Panc1 (cell line): ENCODE results near the gene RPL13.

Source experiments
- CTCF ChIP-seq: fragments of 450-650 bp; IDR thresholded peaks from 2 replicates; pipeline ENCODE4 v1.5.1; 2017; ENCODE audit warnings: mild to moderate bottlenecking
- POLR2AphosphoS5 ChIP-seq: IDR thresholded peaks from 2 replicates; pipeline ENCODE4 v1.6.1; 2012; ENCODE audit warnings: mild to moderate bottlenecking, low read depth, low read length, moderate library complexity
- SIN3A ChIP-seq: IDR thresholded peaks from 2 replicates; pipeline ENCODE4 v1.6.1; 2012; ENCODE audit warnings: low read depth, mild to moderate bottlenecking, low read length, moderate library complexity, borderline replicate concordance; ENCODE audit not compliant: insufficient read depth
- TCF7L2 ChIP-seq: IDR thresholded peaks from 2 replicates; pipeline ENCODE4 v1.6.1; 2011; ENCODE audit warnings: mild to moderate bottlenecking, low read depth, low read length, inconsistent platforms

GRCh38 chr16:89560378-89561141, at the start of gene RPL13:
- TF ChIP-seq CTCF, result 0 out of 2 replicates have a peak, but pooled peaks have one; percentile 30
- peak; percentile 99 for TF ChIP-seq POLR2AphosphoS5
- TF ChIP-seq TCF7L2, result no peak
- TF ChIP-seq SIN3A, result peak; percentile 76; the same call in 1 of the 2 replicates
